ENCODE data around the gene PHLPP1.

Gene PHLPP1

DNA sequence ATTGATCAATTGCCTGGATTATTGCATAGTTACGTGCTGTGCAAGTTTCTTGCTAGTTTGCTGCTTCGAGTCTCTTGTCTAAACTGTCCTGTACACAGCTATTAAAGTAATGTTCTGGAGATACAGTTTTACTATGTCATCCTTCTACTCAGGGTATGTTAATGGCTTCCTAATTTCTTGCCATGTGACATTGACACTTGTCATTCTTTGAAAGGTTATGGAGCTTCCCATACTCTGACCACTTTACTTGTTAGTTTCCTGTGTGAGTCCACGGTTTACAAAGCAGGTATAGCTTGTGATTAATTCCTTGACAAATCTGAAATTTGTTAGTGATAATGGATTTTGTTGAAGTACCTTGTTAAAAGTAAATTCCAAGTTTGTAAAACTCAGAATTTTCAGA is 80.5 kb downstream of the PHLPP1 start:
- Histone ChIP-seq H3K14ac (ENCODE audit: low read length) (no peak overlapping the region), H2AK5ac (ENCODE audit: low read depth, low read length) (no peak overlapping the region), H3K27me3 (ENCODE audit: control insufficient read depth in 3 of 3, insufficient read depth in 3 of 3, low read depth in 1 of 3, low read length in 3 of 3) (no peaks in the 10 kb centered on the region), H2BK15ac (ENCODE audit: low read length) (no peak overlapping the region), H4K91ac (ENCODE audit: low read depth, low read length, poor library complexity) (no peak overlapping the region), H3K79me1 (ENCODE audit: low read depth, low read length) (no peaks in the 10 kb centered on the region), H2BK5ac (ENCODE audit: low read length) (no peak overlapping the region), H2BK12ac (ENCODE audit: low read length) (no peak overlapping the region), H3K36me3 (replicated peaks in 1 of 2; ENCODE audit: control insufficient read depth in 2 of 2, insufficient read depth in 2 of 2, low read length in 2 of 2) (no peaks in the 10 kb centered on the region), H2AFZ (ENCODE audit: low read length) (no peak overlapping the region), H3K4ac (ENCODE audit: low read length) (no peak overlapping the region), H3K23ac (ENCODE audit: low read depth, low read length, poor library complexity) (no peak overlapping the region), H2BK120ac (ENCODE audit: low read depth, low read length) (no peak overlapping the region), H3K4me2 (ENCODE audit: insufficient read depth, low read length, poor library complexity, severe bottlenecking) (no peak overlapping the region), H3K4me1 (ENCODE audit: control insufficient read depth in 2 of 2, insufficient read depth in 1 of 2, low read depth in 1 of 2, low read length in 2 of 2) (peaks cover 3 to 21% of the 10 kb centered on the region in 2 donors), H4K8ac (ENCODE audit: low read depth, low read length) (no peak overlapping the region), H3K27ac (replicated peaks; ENCODE audit: low read length) (no peak overlapping the region), H3K4me3 (ENCODE audit: low read length in 2 of 2) (no peak overlapping the region), H3K9me3 (replicated peaks in 1 of 2; ENCODE audit: control insufficient read depth in 2 of 2, insufficient read depth in 1 of 2, low read depth in 1 of 2, low read length in 2 of 2) (no peaks in the 10 kb centered on the region), H3K18ac (ENCODE audit: low read length) (no peak overlapping the region), H3K9ac (ENCODE audit: low read depth, low read length, poor library complexity) (no peak overlapping the region)
- no CpG with 5 or more reads among the region's 3 CpGs for WGBS, 2 donors (ENCODE audit: extremely low coverage in 2 of 2, insufficient read length in 2 of 2, insufficient replicate concordance in 1 of 2)
- DNase-seq (ENCODE audit: low spot score), result no peak

- Histone ChIP-seq H2BK5ac (ENCODE audit: low read length) (no peak overlapping the region), H2AK5ac (ENCODE audit: low read depth, low read length) (no peak overlapping the region), H3K36me3 (replicated peaks in 1 of 2; ENCODE audit: control insufficient read depth in 2 of 2, insufficient read depth in 2 of 2, low read length in 2 of 2) (no peaks in the 10 kb centered on the region), H2BK120ac (ENCODE audit: low read depth, low read length) (no peak overlapping the region), H3K23ac (ENCODE audit: low read depth, low read length, poor library complexity) (no peak overlapping the region), H3K27me3 (ENCODE audit: control insufficient read depth in 3 of 3, insufficient read depth in 3 of 3, low read depth in 1 of 3, low read length in 3 of 3) (no peaks in the 10 kb centered on the region), H2AFZ (ENCODE audit: low read length) (no peak overlapping the region), H3K4me3 (ENCODE audit: low read length in 2 of 2) (no peak overlapping the region), H3K79me1 (ENCODE audit: low read depth, low read length) (no peaks in the 10 kb centered on the region), H3K4me1 (ENCODE audit: control insufficient read depth in 2 of 2, insufficient read depth in 1 of 2, low read depth in 1 of 2, low read length in 2 of 2) (peaks cover 3 to 17% of the 10 kb centered on the region in 2 donors), H3K4ac (ENCODE audit: low read length) (no peak overlapping the region), H2BK12ac (ENCODE audit: low read length) (no peak overlapping the region), H3K9me3 (replicated peaks in 1 of 2; ENCODE audit: control insufficient read depth in 2 of 2, insufficient read depth in 1 of 2, low read depth in 1 of 2, low read length in 2 of 2) (no peaks in the 10 kb centered on the region), H3K14ac (ENCODE audit: low read length) (no peak overlapping the region), H3K18ac (ENCODE audit: low read length) (no peak overlapping the region), H2BK15ac (ENCODE audit: low read length) (no peak overlapping the region), H3K4me2 (ENCODE audit: insufficient read depth, low read length, poor library complexity, severe bottlenecking) (no peak overlapping the region), H4K8ac (ENCODE audit: low read depth, low read length) (no peak overlapping the region), H3K27ac (replicated peaks; ENCODE audit: low read length) (no peak overlapping the region), H4K91ac (ENCODE audit: low read depth, low read length, poor library complexity) (no peak overlapping the region), H3K9ac (ENCODE audit: low read depth, low read length, poor library complexity) (no peak overlapping the region)
- no peak for DNase-seq (ENCODE audit: low spot score)
- WGBS, 2 donors (ENCODE audit: extremely low coverage in 2 of 2, insufficient read length in 2 of 2, insufficient replicate concordance in 1 of 2), result 100% methylated on average over 1 of the region's 1 CpG; no CpG with 5 or more reads in 1 of the 2 donors
Observed at GRCh38 chr18:62796216-62796621, 80.9 kb downstream of the PHLPP1 start.

DNA sequence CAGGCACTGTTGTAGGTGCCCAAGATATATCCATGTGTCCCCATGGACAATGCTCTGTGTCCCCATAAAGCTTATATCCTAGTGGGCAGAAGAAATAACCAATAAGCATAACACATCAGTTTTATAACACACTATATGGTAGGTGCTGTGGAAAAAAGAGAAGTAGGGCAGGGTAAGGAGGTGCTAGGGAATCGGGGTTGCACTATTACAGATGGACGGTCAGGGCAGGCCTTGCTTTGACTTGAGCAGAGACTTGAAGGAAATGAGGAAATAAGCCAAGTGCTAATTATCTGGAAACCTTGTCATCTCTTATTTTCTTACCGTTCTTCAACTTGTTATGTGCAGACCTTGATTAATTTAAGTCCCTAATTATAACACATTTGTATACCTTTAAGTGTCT is 82.0 kb downstream of the PHLPP1 start:
- no peak overlapping the region for H4K91ac ChIP-seq (ENCODE audit: low read depth, low read length, poor library complexity)
- WGBS, 2 donors (ENCODE audit: extremely low coverage in 2 of 2, insufficient read length in 2 of 2, insufficient replicate concordance in 1 of 2), result no CpG with 5 or more reads among the region's 3 CpGs
- H2BK5ac ChIP-seq (ENCODE audit: low read length), result no peak overlapping the region
- H3K27ac ChIP-seq (replicated peaks; ENCODE audit: low read length), result no peak overlapping the region
- H3K4ac ChIP-seq (ENCODE audit: low read length), result no peak overlapping the region
- H3K9ac ChIP-seq (ENCODE audit: low read depth, low read length, poor library complexity), result no peak overlapping the region
- no peak overlapping the region for H3K14ac ChIP-seq (ENCODE audit: low read length)
- no peak overlapping the region for H3K4me2 ChIP-seq (ENCODE audit: insufficient read depth, low read length, poor library complexity, severe bottlenecking)
- DNase-seq (ENCODE audit: low spot score), result no peak
- H4K8ac ChIP-seq (ENCODE audit: low read depth, low read length), result no peak overlapping the region
- no peak overlapping the region for H2AFZ ChIP-seq (ENCODE audit: low read length)
- H2BK12ac ChIP-seq (ENCODE audit: low read length), result no peak overlapping the region
- no peaks in the 10 kb centered on the region for H3K27me3 ChIP-seq (ENCODE audit: control insufficient read depth in 3 of 3, insufficient read depth in 3 of 3, low read depth in 1 of 3, low read length in 3 of 3)
- no peaks in the 10 kb centered on the region for H3K36me3 ChIP-seq (replicated peaks in 1 of 2; ENCODE audit: control insufficient read depth in 2 of 2, insufficient read depth in 2 of 2, low read length in 2 of 2)
- H2AK5ac ChIP-seq (ENCODE audit: low read depth, low read length), result no peak overlapping the region
- no peaks in the 10 kb centered on the region for H3K9me3 ChIP-seq (replicated peaks in 1 of 2; ENCODE audit: control insufficient read depth in 2 of 2, insufficient read depth in 1 of 2, low read depth in 1 of 2, low read length in 2 of 2)
- H2BK15ac ChIP-seq (ENCODE audit: low read length), result no peak overlapping the region
- peaks cover 3 to 14% of the 10 kb centered on the region in 2 donors for H3K4me1 ChIP-seq (ENCODE audit: control insufficient read depth in 2 of 2, insufficient read depth in 1 of 2, low read depth in 1 of 2, low read length in 2 of 2)
- no peak overlapping the region for H2BK120ac ChIP-seq (ENCODE audit: low read depth, low read length)
- H3K23ac ChIP-seq (ENCODE audit: low read depth, low read length, poor library complexity), result no peak overlapping the region
- no peak overlapping the region for H3K18ac ChIP-seq (ENCODE audit: low read length)
- H3K4me3 ChIP-seq (ENCODE audit: low read length in 2 of 2), result no peak overlapping the region
- H3K79me1 ChIP-seq (ENCODE audit: low read depth, low read length), result no peaks in the 10 kb centered on the region

DNA sequence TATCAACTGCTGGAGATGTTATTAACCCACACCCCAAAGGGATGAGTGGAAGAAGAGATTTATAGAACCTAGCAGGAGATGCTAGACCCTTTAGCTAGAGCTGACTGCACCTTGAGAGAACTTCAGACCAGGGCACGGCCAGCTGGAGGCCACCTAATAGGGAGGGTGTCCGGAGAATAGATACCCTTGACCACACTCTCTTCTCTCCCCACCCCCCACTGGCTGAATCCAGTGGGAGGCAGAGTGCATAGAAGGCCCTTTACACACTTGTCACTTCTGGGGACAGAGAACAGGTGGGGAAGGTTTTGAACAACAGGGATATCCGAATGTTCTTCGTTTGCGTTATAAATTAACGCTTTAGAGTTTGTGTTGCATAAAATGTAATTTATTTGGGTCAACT is 84.6 kb downstream of the PHLPP1 start:
- WGBS, 2 donors (ENCODE audit: extremely low coverage in 2 of 2, insufficient read length in 2 of 2, insufficient replicate concordance in 1 of 2), result no CpG with 5 or more reads among the region's 6 CpGs
- no peak overlapping the region for H3K27ac ChIP-seq (replicated peaks; ENCODE audit: low read length)
- DNase-seq (ENCODE audit: low spot score), result no peak
- no peak overlapping the region for H3K9ac ChIP-seq (ENCODE audit: low read depth, low read length, poor library complexity)
- H3K23ac ChIP-seq (ENCODE audit: low read depth, low read length, poor library complexity), result no peak overlapping the region
- H2AFZ ChIP-seq (ENCODE audit: low read length), result no peak overlapping the region
- no peak overlapping the region for H2BK5ac ChIP-seq (ENCODE audit: low read length)
- no peaks in the 10 kb centered on the region for H3K79me1 ChIP-seq (ENCODE audit: low read depth, low read length)
- no peaks in the 10 kb centered on the region for H3K36me3 ChIP-seq (replicated peaks in 1 of 2; ENCODE audit: control insufficient read depth in 2 of 2, insufficient read depth in 2 of 2, low read length in 2 of 2)
- H3K4me2 ChIP-seq (ENCODE audit: insufficient read depth, low read length, poor library complexity, severe bottlenecking), result no peak overlapping the region
- no peaks in the 10 kb centered on the region for H3K9me3 ChIP-seq (replicated peaks in 1 of 2; ENCODE audit: control insufficient read depth in 2 of 2, insufficient read depth in 1 of 2, low read depth in 1 of 2, low read length in 2 of 2)
- H3K14ac ChIP-seq (ENCODE audit: low read length), result no peak overlapping the region
- H3K4ac ChIP-seq (ENCODE audit: low read length), result no peak overlapping the region
- H3K4me3 ChIP-seq (ENCODE audit: low read length in 2 of 2), result no peak overlapping the region
- H3K27me3 ChIP-seq (ENCODE audit: control insufficient read depth in 3 of 3, insufficient read depth in 3 of 3, low read depth in 1 of 3, low read length in 3 of 3), result no peaks in the 10 kb centered on the region
- H2BK120ac ChIP-seq (ENCODE audit: low read depth, low read length), result no peak overlapping the region
- peaks cover 3 to 14% of the 10 kb centered on the region in 2 donors for H3K4me1 ChIP-seq (ENCODE audit: control insufficient read depth in 2 of 2, insufficient read depth in 1 of 2, low read depth in 1 of 2, low read length in 2 of 2)
- H2AK5ac ChIP-seq (ENCODE audit: low read depth, low read length), result no peak overlapping the region
- H2BK15ac ChIP-seq (ENCODE audit: low read length), result no peak overlapping the region
- no peak overlapping the region for H4K8ac ChIP-seq (ENCODE audit: low read depth, low read length)
- H2BK12ac ChIP-seq (ENCODE audit: low read length), result no peak overlapping the region
- no peak overlapping the region for H3K18ac ChIP-seq (ENCODE audit: low read length)
- H4K91ac ChIP-seq (ENCODE audit: low read depth, low read length, poor library complexity), result no peak overlapping the region

Measured in neuronal stem cell (in vitro differentiated cells).